GM11168 (cell line): ENCODE data around the gene SMYD4.
"Not testable (repeated sequence)": the region's sequence is repeated elsewhere in the genome, so short reads cannot be mapped to it uniquely, and the experiment has no call there.

Experiments used
- in situ Hi-C: fragments of 300-500 bp; cut with MboI; formaldehyde crosslinking; loops from one replicate; pipeline ENCODE4 v1.12.0; 2022; ENCODE audit warnings: low sequenced_read_pairs; ENCODE audit not compliant: unreplicated experiment

SMYD4 gene

DNA sequence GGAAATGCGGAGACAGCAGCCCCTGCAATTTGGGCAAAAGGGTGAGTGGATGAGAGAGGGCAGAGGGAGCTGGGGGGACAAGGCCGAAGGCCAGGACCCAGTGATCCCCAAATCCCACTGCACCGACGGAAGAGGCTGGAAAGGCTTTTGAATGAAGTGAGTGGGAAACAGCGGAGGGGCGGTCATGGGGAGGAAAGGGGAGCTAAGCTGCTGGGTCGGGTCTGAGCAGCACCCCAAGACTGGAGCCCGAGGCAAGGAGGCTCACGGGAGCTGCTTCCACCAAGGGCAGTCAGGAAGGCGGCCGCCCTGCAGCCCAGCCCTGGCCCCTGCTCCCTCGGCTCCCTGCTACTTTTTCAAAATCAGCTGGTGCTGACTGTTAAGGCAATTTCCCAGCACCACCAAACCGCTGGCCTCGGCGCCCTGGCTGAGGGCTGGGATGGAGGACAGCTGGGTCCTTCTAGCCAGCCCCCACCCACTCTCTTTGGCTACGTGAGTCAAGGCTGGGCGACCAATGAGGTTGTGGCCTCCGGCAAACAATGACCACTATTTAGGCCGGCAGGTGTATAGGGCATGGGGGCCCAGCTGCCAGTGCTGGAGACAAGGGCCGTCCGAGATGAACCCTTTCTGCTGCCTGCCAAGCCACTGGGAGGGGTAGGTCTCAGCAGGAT lies 67.3 kb downstream of the SMYD4 start:
- in situ Hi-C loops: no loop called here

DNA sequence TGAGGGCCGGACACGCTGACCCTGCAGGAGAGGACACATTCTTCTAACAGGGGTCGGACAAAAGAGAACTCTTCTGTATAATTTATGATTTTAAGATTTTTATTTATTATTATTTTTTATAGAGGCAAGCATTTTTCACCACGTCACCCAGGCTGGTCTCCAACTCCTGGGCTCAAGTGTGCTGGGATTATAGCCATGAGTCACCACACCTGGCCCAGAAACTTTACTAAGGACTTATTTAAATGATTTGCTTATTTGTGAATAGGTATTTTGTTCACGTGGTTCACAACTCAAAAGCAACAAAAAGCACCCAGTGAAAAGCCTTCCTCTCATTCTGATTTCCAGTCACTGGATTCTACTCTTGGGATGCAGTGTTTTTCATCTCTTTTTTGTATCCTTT lies 70.2 kb downstream of the SMYD4 start:
- in situ Hi-C loops: no loop called here

DNA sequence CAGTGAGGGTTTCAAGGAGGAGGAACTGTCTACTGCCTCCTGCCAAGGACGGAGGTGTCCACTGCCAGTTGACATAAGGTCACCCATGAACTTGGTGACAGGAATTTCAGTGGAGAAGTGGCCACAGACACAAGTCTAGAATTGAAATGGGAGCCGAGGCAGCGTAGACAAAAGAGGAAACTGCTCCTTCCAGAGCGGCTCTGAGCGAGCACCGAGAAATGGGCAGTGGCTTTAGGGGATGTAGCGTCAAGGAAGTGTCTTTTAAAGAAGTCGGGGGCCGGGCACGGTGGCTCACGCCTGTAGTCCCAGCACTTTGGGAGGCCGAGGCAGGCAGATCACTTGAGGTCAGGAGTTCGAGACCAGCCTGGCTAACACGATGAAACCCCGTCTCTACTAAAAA lies 70.9 kb downstream of the SMYD4 start:
- in situ Hi-C loops: no loop called here

DNA sequence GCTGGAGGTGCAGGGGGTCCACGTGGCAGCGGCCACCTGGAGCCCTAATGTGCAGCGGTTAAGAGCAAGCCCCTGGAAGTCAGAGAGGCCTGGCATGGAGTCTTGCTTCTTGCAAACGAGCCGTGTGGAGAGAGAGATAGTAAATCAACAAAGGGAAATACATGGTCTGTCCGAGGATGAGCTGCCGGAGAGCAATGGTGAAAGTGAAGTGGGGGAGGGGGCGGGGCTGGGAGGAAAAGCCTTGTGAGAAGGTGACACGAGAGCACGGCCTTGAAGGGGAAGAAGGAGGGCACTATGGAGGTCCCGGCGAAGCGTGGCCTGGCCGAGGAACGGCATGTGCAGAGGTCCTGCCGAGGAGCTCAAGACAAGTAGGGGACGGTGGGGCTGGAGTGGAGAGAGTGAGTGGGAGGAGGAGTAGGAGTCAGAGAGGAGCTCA lies 73.9 kb downstream of the SMYD4 start:
- in situ Hi-C loops: no loop called here

DNA sequence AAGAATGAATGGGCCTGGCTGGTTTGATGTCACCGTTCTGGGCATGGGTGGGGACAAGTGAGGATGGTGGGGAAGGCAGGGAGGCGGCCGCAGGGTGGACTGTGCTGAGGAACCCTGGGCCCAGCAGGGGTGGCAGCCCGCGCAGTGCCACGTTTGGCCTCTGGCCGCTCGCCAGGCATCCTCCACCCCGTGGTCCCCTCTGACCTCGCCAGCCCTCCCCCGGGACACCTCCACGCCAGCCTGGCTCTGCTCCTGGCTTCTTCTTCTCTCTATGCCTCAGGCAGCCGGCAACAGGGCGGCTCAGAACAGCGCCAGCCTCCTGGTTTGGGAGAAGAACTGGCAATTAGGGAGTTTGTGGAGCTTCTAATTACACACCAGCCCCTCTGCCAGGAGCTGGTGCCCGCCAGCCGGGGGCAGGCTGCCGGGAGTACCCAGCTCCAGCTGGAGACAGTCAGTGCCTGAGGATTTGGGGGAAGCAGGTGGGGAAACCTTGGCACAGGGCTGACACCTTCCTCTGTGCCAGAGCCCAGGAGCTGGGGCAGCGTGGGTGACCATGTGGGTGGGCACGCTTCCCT lies 74.4 kb downstream of the SMYD4 start:
- in situ Hi-C loops: no loop called here

DNA sequence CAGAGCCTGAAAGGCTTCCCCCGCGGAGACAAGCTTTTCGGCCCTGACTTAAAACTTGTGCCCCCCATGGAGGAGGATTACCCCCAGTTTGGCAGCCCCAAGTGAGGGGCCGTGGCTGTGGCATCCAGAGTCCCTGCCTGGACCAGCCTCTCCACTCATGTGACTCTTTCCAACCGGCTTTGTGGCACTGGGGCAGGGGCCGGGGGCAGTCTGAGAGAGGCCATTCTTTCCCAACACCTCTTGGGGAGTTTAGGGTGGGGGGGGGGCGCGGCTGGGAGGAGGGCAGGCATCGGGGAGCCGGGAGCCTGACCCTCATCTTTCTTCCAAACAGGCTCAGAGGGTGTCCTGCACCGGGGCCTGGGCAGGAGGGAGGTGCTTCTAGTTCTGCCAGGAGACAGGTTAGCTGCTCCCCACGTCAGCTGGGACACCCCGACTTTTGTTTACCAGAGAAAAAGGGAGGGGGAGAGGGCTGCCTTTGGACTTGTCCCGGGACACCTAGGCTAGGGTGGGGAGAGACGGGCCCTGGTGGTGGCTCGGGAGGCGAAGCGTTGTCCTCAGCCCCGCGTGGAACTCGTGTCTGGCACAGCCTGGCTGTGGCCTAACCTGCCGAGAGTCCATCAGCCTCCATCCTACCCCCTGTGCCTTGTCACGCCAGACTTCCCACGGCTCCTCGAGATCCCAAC lies 75.1 kb downstream of the SMYD4 start:
- in situ Hi-C loops: no loop called here

DNA sequence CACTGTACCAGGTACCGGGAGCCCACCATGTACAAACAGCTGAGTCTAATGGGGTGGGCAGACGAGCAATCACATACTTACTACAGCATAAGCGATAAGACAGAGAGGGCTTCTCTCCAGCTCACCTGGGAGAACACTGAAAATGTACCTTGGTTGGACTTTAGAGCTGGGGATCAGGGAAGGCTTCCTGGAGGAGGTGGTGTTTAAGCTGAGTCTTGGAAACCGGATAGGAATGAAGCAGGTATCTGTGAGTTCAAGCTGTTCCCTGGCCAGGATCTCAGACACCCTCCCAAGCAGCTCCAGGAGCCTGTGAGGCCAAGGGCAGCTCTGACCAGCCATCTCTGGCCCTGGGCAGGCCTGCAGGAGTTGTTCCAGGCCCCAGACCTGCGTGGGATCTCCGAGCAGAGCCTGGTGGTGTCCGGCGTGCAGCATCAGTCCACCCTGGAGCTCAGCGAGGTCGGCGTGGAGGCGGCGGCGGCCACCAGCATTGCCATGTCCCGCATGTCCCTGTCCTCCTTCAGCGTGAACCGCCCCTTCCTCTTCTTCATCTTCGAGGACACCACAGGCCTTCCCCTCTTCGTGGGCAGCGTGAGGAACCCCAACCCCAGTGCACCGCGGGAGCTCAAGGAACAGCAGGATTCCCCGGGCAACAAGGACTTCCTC lies 75.8 kb downstream of the SMYD4 start:
- in situ Hi-C loops: no loop called here

DNA sequence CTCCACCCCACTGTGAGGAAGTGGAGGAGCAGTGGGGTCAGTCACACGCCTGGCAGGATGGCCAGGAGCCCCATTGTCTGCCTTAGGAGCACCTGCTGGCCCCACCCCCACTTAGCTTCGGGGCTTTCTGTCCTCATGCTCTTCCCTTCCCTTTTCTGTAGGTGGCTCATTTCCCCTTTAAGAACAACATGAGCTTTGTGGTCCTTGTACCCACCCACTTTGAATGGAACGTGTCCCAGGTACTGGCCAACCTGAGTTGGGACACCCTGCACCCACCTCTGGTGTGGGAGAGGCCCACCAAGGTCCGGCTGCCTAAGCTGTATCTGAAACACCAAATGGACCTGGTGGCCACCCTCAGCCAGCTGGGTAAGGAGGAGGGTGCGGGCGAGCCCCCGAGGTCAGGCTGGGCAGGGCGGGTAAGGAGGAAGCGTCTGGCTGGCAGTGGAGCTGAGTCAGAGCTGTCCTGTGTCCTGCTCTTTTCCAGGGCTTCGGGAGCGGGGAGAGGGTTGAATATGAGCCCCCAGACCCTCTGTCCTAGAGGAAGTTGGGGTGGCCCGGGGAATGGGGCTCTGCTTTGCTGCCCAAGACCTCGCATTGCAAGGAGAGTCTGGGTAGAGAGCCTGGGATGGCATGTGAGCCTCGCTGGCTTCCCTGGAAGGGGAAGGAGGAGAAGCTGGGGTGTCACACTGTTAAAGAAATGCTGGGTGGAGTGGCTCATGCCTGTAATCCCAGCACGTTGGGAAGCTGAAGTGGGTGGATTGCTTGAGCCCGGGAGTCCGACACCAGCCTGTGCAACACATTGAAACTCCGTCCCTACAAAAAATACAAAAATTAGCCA lies 77.1 kb downstream of the SMYD4 start:
- in situ Hi-C loops: no loop called here

DNA sequence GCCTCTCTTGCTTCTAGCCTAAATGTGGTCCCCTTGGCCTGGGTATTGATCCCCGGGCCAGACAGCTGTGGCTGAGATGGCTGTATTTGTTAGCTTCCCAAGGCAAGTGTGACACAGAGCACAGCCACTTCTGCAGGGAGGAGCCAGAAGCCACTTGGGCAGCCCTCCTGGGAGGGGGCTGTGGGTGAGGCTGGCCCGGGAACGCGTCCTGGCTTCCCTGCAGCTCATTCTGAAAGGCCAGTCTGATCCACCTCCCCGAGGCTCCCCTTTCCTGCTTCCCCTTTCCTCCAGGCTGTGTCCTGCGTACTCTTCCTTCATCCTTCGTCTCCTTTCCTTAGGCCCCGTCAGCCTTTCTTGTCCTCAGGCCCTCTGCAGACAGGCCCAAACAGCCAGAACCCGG lies 79.1 kb downstream of the SMYD4 start:
- in situ Hi-C loops: no loop called here

DNA sequence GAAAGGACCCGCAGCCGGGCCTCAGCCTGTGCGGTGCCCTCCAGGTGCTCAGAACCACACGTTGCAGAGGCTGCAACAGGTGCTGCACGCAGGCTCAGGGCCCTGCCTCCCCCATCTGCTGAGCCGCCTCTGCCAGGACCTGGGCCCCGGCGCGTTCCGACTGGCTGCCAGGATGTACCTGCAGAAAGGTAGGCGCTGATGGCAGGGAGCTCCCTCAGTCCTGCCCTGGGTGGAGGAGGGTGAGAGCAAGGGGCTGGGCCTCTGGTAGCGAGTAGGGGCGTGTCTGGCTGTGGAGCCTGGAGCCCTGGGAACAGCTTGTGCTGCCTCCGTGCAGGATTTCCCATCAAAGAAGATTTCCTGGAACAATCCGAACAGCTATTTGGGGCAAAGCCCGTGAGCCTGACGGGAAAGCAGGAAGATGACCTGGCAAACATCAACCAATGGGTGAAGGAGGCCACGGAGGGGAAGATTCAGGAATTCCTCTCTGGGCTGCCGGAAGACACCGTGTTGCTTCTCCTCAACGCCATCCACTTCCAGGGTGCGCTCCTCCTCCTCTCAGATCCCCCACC lies 82.6 kb downstream of the SMYD4 start:
- in situ Hi-C loops: no loop called here

DNA sequence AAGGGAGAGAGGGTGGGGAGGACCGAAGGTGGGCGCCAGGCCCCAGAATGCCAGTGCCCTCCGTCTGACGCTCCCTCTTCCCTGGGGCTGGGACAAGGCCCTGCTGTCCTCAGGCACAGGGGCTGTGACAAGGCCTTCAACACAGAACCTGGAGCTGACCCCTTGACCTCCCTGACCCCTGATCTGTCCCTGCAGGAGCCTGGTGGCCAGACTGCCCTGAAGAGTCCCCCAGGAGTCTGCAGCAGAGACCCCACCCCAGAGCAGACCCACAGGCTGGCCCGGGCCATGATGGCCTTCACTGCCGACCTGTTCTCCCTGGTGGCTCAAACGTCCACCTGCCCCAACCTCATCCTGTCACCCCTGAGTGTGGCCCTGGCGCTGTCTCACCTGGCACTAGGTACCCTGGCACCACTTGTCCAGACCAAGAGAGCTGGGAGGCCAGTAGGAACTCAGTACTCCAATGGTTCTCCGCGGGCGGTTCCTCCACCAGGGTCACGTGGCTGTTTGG lies 84.1 kb downstream of the SMYD4 start:
- in situ Hi-C loops: no loop called here

DNA sequence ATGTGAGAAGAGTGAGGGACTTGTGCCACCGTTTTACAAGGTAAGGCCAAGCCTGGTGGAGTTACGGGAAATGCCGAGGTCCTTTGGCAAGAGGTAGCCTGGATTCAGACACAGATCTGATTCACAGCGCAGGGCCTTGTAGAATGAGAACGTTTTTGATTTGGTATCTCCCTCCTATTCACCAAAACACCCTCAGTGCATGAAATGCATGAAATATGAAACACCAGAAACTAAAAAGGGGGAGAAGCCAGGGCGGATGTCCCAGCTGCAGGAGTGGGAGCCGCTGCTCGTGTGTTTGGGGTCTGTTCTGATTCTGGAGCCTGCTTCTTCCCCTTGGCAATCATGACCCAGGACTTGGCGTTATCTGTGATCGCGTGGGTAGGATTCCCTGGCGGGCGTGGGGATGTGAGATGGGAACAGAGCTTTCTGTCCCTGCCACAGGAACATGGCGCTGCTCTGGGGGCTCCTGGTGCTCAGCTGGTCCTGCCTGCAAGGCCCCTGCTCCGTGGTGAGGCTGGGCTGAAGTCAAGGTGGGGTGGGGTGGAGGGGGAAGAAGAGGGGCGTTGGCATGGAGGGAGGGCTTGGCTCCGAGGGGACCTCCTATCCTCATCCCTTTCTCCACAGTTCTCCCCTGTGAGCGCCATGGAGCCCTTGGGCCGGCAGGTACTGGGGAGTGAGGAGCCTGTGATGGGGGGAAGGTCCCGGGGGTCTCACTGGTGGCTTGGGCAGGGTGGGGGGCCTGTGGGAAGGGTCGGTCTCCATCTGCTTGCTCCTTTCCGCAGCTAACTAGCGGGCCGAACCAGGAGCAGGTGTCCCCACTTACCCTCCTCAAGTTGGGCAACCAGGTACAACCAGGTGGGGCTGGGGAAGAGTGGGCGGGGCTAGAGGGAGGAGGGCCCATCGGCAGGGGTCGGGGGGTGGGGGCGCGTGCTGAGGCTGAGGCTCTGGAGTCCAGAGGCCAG lies 84.9 kb downstream of the SMYD4 start:
- in situ Hi-C loops: no loop called here

DNA sequence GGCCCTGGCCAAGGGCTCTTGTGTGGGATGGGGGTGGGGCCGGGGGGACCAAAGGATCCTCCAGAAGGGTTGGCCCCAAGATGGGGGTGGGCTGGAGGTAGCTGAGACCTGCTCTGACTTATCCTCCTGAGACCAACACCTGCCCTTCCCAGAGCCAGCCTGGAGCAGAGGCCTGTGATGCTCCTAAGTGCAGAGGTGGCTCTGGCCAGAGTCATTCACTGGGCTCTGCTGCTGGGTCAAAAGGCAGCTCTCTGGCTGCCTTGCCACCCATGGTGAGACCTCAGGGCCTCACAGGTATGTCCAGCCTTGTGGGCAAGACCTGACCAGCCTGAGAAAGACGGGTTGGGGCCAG lies 86.6 kb downstream of the SMYD4 start:
- in situ Hi-C loops: no loop called here

DNA sequence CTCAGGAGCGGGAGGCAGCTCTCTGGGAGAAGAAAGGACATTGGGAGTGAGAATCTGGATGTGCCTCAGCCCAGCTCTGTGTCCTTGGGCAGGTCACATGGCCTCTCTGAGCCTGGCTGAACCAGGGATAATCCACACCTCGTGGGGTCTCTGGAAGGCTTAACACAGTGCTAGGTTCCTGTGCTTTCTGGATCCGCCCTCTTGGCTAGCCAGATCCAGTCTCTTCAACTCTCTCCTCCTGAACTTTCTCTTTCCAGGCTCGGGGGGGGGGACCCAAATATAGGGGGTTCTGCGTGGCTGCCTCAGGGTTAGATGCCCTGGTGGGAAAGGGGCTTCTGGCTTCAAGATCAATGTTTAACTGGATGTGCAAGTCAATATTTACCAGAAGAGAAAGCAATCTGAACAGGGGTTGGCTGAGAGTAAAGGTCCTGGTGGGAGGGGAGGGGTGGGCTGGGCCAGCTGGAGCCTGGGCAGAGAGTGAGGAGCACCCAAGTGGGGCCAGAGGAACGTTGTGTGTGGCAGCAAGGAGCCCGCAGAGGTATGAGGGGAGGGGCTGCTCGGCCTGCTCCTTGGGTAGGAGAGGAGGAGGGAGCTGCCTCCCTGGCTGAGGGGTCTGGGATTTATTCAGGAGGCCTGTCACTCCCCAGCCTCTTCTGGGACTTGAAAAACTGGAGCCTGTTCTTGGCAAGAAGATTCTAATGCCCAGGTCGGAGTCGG lies 87.2 kb downstream of the SMYD4 start, which contains the start of gene SERPINF2:
Gene SERPINF2, plus strand, starts transcription at position 501 of the 717 bp plus-strand sequence. CDS start 2,125 bp downstream, outside the sequence.
- in situ Hi-C loops: no loop called here

DNA sequence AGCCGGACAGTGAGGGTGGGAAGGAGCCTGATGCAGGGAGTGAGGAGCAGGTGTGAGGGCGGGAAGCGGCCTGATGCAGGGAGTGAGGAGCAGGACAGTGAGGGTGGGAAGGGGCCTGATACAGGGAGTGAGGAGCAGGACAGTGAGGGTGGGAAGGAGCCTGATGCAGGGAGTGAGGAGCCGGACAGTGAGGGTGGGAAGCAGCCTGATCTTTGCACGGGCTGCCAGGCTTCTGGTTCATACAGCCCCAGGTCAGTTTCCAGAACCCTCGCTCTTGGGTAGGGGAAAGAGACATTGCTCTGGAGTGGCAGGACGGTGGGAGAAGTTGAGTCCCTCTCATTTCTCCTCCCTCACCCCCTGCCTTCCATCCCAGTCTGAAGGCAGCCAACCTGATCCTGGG lies 87.8 kb downstream of the SMYD4 start:
- in situ Hi-C loops: not testable (repeated sequence)

DNA sequence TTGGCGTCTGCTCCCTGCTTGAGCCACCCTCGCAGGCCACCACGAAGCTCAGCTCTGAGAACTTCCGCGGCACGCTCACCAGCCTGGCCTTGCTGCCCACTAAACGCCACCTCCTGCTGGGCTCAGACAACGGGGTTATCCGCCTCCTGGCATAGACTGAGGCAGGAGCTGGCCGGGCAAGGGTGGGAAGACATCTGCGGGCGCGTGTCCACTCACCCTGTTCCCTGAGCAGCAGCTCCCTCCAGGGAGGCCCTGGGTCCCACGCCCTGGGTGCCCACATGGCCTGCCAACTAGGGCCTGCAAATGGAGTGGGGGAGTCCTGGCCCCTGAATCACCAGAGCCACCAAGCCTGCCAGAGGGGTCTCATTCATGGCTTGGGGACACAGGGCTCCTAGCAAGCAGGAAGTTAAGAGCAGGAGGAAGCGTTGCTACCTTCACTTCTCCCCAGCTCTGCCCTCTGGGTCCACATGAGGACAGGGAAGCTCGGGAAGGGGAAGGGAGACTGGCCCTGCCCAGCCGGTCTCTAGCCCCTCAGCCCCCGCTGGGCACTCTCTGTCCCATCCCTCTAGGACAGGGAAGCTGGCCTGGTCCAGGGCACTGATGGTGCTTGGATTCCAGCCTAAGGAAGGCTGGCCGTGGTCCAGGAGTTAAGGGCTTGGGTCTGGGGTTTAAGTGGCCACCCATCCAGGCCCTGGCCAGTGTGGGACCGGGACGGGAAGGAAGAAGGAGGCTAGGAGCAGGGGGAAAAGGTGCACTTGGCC lies 92.0 kb downstream of the SMYD4 start:
- in situ Hi-C loops: no loop called here
